IPS-15b (cell line): ENCODE data around the gene MGME1.
"Not testable (repeated sequence)": the region's sequence is repeated elsewhere in the genome, so short reads cannot be mapped to it uniquely, and the experiment has no call there.

Experiments
- H3K27me3 ChIP-seq: one replicate; pipeline ENCODE4 v1.6.1; 2013; ENCODE audit warnings: low read length; ENCODE audit not compliant: control insufficient read depth, insufficient read depth
- H3K36me3 ChIP-seq: one replicate; pipeline ENCODE4 v1.6.1; 2013; ENCODE audit warnings: low read length; ENCODE audit not compliant: control insufficient read depth, insufficient read depth
- H3K4me1 ChIP-seq: one replicate; pipeline ENCODE4 v1.6.1; 2013; ENCODE audit warnings: mild to moderate bottlenecking, low read length; ENCODE audit not compliant: control insufficient read depth, insufficient read depth
- H3K4me3 ChIP-seq: one replicate; pipeline ENCODE4 v1.5.1; 2013; ENCODE audit warnings: low read depth, low read length
- H3K9ac ChIP-seq: one replicate; pipeline ENCODE4 v1.6.1; 2013; ENCODE audit warnings: low read depth, mild to moderate bottlenecking, low read length
- H3K9me3 ChIP-seq: one replicate; pipeline ENCODE4 v1.6.1; 2013; ENCODE audit warnings: mild to moderate bottlenecking, low read length; ENCODE audit not compliant: control insufficient read depth, insufficient read depth

The MGME1 gene

GRCh38 chr20:17955302-17955701, 13.5 kb upstream of the MGME1 start:
- no peak overlapping the region for H3K9ac ChIP-seq
- H3K27me3 ChIP-seq = no peaks in the 10 kb centered on the region
- peaks cover 11% of the 10 kb centered on the region for H3K4me1 ChIP-seq
- H3K4me3 ChIP-seq = no peak overlapping the region
- H3K9me3 ChIP-seq = no peaks in the 10 kb centered on the region
- H3K36me3 ChIP-seq = peaks cover 44% of the 10 kb centered on the region

DNA sequence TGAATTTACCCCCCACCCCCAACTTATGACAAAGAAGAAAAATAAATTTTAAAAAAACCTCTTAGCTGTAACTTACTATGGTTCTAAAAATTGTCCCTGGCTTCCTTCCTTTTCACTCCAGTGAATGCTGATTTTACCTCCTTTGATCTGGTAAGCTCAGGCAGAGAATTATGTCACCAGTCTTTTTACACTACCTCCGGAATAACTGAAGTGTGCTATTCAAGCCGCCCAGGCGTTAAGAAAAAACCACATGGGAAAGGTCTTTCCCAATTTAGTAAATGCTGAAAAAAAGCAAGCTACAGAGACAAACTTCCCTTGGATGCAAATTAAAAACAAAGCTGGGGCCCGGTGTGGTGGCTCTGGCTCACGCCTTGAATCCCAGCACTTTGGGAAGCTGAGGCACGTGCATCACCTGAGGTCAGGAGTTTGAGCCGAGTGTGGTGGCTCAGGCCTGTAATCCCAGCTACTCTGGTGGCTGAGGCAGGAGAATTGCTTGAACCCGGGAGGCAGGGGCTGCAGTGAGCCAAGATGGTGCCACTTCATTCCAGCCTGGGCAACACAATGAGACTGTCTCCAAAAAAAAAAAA, 12.6 kb upstream of the MGME1 start:
- Histone ChIP-seq H3K27me3 (no peaks in the 10 kb centered on the region), H3K36me3 (peaks cover 35% of the 10 kb centered on the region), H3K4me1 (peaks cover 15% of the 10 kb centered on the region), H3K9ac (no peak overlapping the region), H3K4me3 (no peak overlapping the region), H3K9me3 (no peaks in the 10 kb centered on the region)

- no peaks in the 10 kb centered on the region for H3K27me3 ChIP-seq
- no peaks in the 10 kb centered on the region for H3K9me3 ChIP-seq
- no peak overlapping the region for H3K4me3 ChIP-seq
- H3K36me3 ChIP-seq = peaks cover 30% of the 10 kb centered on the region
- no peak overlapping the region for H3K9ac ChIP-seq
- peaks cover 22% of the 10 kb centered on the region for H3K4me1 ChIP-seq
Measured at GRCh38 chr20:17957505-17958363, 11.1 kb upstream of the MGME1 start.

DNA sequence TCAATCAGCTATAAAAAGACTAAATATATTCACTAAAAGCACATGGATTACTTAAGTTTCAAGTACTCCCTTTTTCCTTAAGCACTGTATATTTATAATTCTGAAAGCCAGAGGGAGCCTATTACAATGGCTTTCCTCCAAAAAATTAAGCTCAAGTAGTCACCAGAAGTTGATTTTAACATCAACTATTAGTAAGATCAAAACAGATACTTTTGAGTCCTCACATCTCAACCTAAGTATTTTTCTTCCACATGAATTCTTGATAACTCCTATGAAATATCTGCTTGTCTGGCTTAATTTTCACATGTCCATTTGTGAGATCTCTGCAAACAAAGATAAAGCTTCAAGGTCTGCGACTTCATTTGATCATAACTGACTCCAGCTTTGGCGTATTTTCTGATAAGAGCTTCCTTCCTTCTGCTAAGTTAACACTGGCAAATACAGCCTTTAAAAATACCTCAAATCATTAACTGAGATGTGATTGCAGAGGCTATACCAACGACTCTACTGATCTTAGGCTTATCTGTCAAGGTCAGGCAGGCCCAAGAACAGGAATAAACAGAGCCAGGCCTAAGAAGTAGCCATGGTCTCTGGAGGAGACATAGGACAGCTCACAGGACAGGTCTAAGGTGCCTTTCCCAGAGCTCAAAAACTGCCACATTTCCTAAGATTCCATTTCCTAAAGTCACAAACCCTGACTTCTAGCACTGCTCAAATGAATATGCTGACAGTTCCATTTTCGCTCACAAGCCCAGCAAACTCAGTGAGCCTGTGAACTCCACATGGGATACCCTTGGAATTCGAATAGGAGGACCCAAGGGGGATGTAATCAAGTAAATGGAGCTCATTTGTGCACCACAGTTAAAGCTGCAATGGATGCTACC, 10.2 kb upstream of the MGME1 start:
- H3K9ac ChIP-seq = no peak overlapping the region
- H3K36me3 ChIP-seq = peaks cover 22% of the 10 kb centered on the region
- H3K4me1 ChIP-seq = peaks cover 26% of the 10 kb centered on the region
- H3K27me3 ChIP-seq = no peaks in the 10 kb centered on the region
- H3K4me3 ChIP-seq = no peak overlapping the region
- no peaks in the 10 kb centered on the region for H3K9me3 ChIP-seq

GRCh38 chr20:17959257-17959627, 9.6 kb upstream of the MGME1 start:
- H3K4me3 ChIP-seq = no peak overlapping the region
- H3K4me1 ChIP-seq = peaks cover 31% of the 10 kb centered on the region
- no peaks in the 10 kb centered on the region for H3K9me3 ChIP-seq
- H3K36me3 ChIP-seq = peaks cover 19% of the 10 kb centered on the region
- H3K9ac ChIP-seq = no peak overlapping the region
- H3K27me3 ChIP-seq = no peaks in the 10 kb centered on the region

- H3K4me1 ChIP-seq = peaks cover 38% of the 10 kb centered on the region
- H3K9me3 ChIP-seq, H3K9ac ChIP-seq, H3K36me3 ChIP-seq, H3K27me3 ChIP-seq, H3K4me3 ChIP-seq: not testable (repeated sequence)
Measured at GRCh38 chr20:17960400-17960885, 8.4 kb upstream of the MGME1 start.

DNA sequence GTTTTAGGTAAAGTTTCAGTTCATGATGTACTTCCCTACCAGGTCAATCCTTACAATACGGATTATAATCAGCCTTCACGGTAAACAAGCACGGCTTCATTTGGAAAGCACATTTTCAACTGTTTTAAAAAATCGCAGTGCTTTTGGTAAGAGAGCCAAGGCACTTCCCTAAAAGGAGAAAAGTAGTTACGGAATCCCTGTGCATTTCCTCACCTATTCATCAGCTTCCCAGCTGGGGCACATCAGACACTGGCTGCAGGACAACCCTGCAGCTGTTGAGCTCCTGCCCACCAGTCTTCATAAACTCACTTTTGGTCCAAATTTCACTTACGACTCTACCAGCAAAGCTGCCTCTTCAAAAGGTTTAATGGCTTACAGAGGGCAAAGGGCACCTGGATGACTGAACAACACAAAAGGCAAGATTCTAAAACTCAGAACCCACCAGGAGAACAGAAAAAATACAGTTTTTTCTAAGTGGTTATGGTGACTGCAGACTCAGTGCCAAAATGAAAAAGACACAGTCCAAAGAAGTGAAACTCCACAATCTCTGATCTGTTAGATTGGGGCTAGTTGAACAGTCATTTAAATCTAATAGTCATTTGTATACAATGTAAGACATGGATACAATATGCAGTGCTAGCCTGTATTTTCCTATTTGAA, 7.8 kb upstream of the MGME1 start:
- H3K9me3 ChIP-seq = no peaks in the 10 kb centered on the region
- no peak overlapping the region for H3K4me3 ChIP-seq
- peaks cover 40% of the 10 kb centered on the region for H3K4me1 ChIP-seq
- no peak overlapping the region for H3K9ac ChIP-seq
- no peaks in the 10 kb centered on the region for H3K27me3 ChIP-seq
- peaks cover 4% of the 10 kb centered on the region for H3K36me3 ChIP-seq

GRCh38 chr20:17961587-17961940, 7.3 kb upstream of the MGME1 start:
- Histone ChIP-seq H3K4me3 (no peak overlapping the region), H3K4me1 (peaks cover 40% of the 10 kb centered on the region), H3K27me3 (no peaks in the 10 kb centered on the region), H3K9ac (no peak overlapping the region), H3K9me3 (no peaks in the 10 kb centered on the region), H3K36me3 (no peaks in the 10 kb centered on the region)

GRCh38 chr20:17963114-17963897, 5.5 kb upstream of the MGME1 start:
- H3K36me3 ChIP-seq = no peaks in the 10 kb centered on the region
- H3K9me3 ChIP-seq = no peaks in the 10 kb centered on the region
- H3K4me1 ChIP-seq = peaks cover 39% of the 10 kb centered on the region
- no peak overlapping the region for H3K4me3 ChIP-seq
- no peak overlapping the region for H3K9ac ChIP-seq
- no peaks in the 10 kb centered on the region for H3K27me3 ChIP-seq

DNA sequence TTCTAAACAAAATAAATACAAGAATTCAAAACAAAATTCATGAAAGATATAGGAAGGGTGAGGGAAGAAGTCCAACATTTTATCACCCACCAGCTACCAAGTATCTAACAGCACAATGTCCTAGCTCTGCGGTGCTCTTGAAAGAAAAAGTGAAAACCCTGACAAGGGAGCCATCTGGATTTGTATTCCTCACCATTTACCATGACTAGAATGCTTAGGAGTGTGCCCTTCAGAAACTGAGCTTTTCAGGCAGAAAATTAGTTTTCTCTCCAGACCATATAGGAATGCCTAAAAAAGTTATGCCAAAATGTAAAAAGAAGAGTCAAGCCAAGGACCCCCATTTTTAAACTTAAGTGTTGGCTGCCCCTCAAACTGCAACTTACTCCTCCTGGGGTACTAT, 4.7 kb upstream of the MGME1 start:
- H3K9me3 ChIP-seq = no peaks in the 10 kb centered on the region
- H3K4me3 ChIP-seq = no peak overlapping the region
- no peaks in the 10 kb centered on the region for H3K27me3 ChIP-seq
- H3K9ac ChIP-seq = no peak overlapping the region
- H3K4me1 ChIP-seq = peaks cover 34% of the 10 kb centered on the region
- no peaks in the 10 kb centered on the region for H3K36me3 ChIP-seq

GRCh38 chr20:17964632-17965031, 4.2 kb upstream of the MGME1 start:
- Histone ChIP-seq H3K27me3 (no peaks in the 10 kb centered on the region), H3K4me1 (peaks cover 30% of the 10 kb centered on the region), H3K9me3 (no peaks in the 10 kb centered on the region), H3K4me3 (peak overlapping the region; percentile 97), H3K36me3 (no peaks in the 10 kb centered on the region), H3K9ac (peak overlapping the region; percentile 13)
